T-helper 17 cell (primary cell): ENCODE data around the gene RAD51B. TPM values are rescaled to one million over a fixed set of nuclear protein-coding genes. Genes with fewer than 3 reads are reported as not detected.

Source experiments
- ATAC-seq: fragments of 150-1000 bp; cut with Tn5 transposase; 2 replicates; pipeline ENCODE4 v1.10.0; 2021; ENCODE audit warnings: mild to moderate bottlenecking, moderate library complexity
- DNase-seq, 3 donors: peaks; one replicate each; pipeline versions ENCODE4 v3.0.0 to v3.0.0-alpha.2; 2020 to 2021
- H3K9me3 ChIP-seq: one replicate; pipeline ENCODE4 v1.7.0; 2013; ENCODE audit warnings: low read length, mild to moderate bottlenecking; ENCODE audit not compliant: control insufficient read depth, poor library complexity, severe bottlenecking
- H3K27ac Mint-ChIP-seq: one replicate; pipeline ENCODE4 v1.8.0; 2022; ENCODE audit warnings: mild to moderate bottlenecking, moderate library complexity, mixed read lengths
- H3K27me3 Mint-ChIP-seq: one replicate; pipeline ENCODE4 v1.8.0; 2022; ENCODE audit warnings: mixed read lengths
- H3K36me3 Mint-ChIP-seq: one replicate; pipeline ENCODE4 v1.8.0; 2022; ENCODE audit warnings: low read depth, mixed read lengths
- H3K4me1 Mint-ChIP-seq: one replicate; pipeline ENCODE4 v1.8.0; 2022; ENCODE audit warnings: mild to moderate bottlenecking, mixed read lengths
- H3K4me3 Mint-ChIP-seq: one replicate; pipeline ENCODE4 v1.8.0; 2022; ENCODE audit warnings: mild to moderate bottlenecking, moderate library complexity, mixed read lengths
- total RNA-seq, 4 donors: library from RNA in 2 of 4; stranded (reverse) in 2 of 4; gene quantifications; one replicate each; pipeline ENCODE4 v1.2.3 and lab custom pipeline; 2022 to 2026

The RAD51B gene
- total RNA-seq, 2 donors from 2014 or later = 17.0 to 20.7 TPM

DNA sequence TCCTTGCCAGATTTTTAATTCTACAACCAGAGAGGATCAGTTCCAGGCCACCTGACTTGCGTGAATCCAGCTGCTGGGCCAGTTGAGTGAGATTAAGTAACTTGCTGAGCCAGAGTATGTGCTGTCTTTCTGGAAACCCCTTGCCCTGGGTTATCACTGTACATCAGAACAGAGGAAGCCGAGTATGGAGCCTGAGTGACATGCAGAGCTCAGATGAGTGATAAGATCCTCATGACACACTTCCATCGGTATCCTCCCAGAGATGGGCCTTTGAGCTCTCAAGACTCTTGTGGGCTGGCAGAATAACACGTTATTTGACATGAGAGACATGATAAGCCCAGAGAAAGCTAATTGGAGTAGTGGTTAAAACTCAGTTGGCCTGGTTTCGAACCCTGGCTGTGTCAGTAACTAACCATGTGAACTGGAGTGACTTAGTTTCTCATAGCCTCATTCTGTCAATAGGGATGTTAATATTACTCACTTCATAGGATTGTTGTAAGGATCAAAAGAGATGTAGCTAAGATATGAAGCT, 585.1 kb downstream of the RAD51B start:
- H3K4me1 Mint-ChIP-seq = peaks cover 50% of the 10 kb centered on the region
- no peaks in the 10 kb centered on the region for H3K9me3 ChIP-seq
- peak overlapping the region; percentile 93 for H3K27ac Mint-ChIP-seq
- H3K4me3 Mint-ChIP-seq = no peak overlapping the region
- no peaks in the 10 kb centered on the region for H3K27me3 Mint-ChIP-seq
- DNase-seq (peak in 2 of 3 donors; percentile 18 to 23), ATAC-seq (peak; percentile 91)
- H3K36me3 Mint-ChIP-seq = no peaks in the 10 kb centered on the region

DNA sequence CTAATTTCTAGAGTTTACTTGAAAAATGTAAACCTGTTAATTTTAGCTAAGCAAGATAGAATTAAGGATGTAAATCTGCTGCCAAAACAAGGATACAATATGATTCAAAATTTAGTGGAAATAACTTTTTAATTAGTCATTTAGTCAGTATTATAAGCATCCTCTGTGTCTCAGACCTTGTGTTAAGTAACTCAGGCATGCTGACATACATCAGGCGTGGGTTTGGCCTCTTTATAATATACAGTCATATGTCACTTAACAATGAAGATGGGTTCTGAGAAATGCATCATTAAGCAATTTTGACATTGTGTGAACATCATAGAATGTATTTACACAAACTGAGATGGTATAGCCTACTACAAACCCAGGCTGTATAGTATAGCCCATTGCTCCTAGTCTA, 586.4 kb downstream of the RAD51B start:
- no peaks in the 10 kb centered on the region for H3K9me3 ChIP-seq
- Mint-ChIP-seq H3K4me3 (no peak overlapping the region), H3K36me3 (no peaks in the 10 kb centered on the region), H3K4me1 (peaks cover 45% of the 10 kb centered on the region), H3K27me3 (no peaks in the 10 kb centered on the region), H3K27ac (peak overlapping the region; percentile 93)
- no peak for ATAC-seq
- DNase-seq = no peak

DNA sequence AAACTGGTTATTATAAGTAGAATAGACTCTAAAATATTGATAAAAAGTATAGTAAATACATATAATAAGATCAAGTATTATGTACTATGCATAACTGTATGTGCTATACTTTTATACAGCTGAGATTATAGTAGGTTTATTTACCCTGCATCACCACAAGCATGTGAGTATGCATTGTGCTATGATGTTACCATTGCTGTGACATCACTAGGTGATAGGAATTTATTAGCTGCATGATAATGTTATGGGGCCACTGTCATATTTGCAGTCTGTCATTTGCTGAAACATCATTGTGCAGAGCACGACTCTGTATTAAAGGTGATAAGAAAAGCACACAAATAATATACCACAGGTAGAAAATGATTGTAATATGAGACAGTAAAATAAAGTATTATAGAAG, 587.7 kb downstream of the RAD51B start:
- Mint-ChIP-seq H3K4me1 (peaks cover 43% of the 10 kb centered on the region), H3K36me3 (no peaks in the 10 kb centered on the region), H3K27me3 (no peaks in the 10 kb centered on the region), H3K27ac (peak overlapping the region; percentile 87), H3K4me3 (no peak overlapping the region)
- ATAC-seq (no peak), DNase-seq (no peak)
- no peaks in the 10 kb centered on the region for H3K9me3 ChIP-seq

DNA sequence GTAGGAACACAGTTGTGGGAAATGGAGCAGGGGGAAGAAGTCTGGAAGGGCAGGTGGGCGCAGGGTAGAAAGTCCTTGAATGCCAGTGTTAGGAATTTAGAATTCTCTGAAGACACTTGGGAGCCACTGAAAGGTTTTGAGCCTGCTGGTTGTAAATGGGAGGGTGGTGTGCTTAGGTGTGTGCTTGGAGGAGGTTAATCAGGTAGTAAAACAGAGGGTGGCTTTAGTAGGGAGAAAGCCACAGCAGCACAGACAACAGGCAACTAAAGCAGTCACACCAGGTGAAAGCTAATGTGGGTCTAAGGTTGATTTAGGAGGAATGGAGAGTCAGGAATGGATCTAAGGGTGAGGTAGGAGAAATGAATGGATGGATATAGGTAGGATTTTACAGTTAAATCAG, 588.2 kb downstream of the RAD51B start:
- Mint-ChIP-seq H3K36me3 (no peaks in the 10 kb centered on the region), H3K27me3 (no peaks in the 10 kb centered on the region), H3K4me1 (peaks cover 43% of the 10 kb centered on the region), H3K4me3 (no peak overlapping the region), H3K27ac (peak overlapping the region; percentile 87)
- DNase-seq (no peak), ATAC-seq (no peak)
- no peaks in the 10 kb centered on the region for H3K9me3 ChIP-seq

DNA sequence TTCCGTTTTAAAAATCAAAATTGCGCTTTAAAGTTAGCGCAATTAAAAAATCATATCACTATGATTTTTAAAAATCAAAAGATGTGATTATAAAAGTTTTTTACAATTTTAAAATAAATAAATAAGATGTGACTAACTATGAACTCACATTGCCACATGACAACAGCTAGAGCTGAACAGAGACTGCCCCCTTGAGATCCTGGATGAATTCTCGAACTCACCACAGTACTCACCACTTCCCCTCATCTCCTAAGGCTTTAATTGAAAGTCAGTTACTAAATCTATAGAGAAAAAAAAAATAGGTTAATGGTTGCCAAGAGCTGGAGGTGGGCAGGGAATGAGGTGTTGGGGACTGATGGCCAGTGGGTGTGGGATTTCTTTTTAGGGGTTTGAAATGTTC, 589.1 kb downstream of the RAD51B start:
- no peaks in the 10 kb centered on the region for H3K9me3 ChIP-seq
- Mint-ChIP-seq H3K27ac (peak overlapping the region; percentile 87), H3K27me3 (no peaks in the 10 kb centered on the region), H3K4me3 (no peak overlapping the region), H3K36me3 (no peaks in the 10 kb centered on the region), H3K4me1 (peaks cover 36% of the 10 kb centered on the region)
- ATAC-seq (peak; percentile 32), DNase-seq (no peak)

DNA sequence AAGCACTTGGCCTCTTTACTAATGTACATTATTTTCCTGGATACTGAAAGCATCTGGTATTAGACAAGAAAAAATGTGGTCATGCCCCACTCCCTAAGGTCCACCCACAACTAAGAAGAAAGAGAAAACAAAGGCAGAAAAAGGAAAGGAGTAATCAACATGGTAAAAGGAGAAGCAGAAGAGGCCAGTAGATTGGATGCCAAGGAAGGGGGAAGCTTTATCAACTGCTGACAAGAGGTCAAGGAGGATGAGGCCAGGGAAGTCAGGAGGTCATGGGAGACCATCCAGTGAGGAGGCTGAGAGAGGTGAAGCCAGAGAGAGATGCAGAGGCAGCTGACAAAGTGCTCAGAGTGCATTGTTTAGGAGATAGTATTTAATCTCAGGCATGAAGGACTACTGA, 589.8 kb downstream of the RAD51B start:
- peaks cover 32% of the 10 kb centered on the region for H3K4me1 Mint-ChIP-seq
- no peaks in the 10 kb centered on the region for H3K36me3 Mint-ChIP-seq
- H3K4me3 Mint-ChIP-seq = peak overlapping the region; percentile 64
- H3K27ac Mint-ChIP-seq = peak overlapping the region; percentile 87
- H3K27me3 Mint-ChIP-seq = no peaks in the 10 kb centered on the region
- no peak for DNase-seq
- ATAC-seq = no peak
- H3K9me3 ChIP-seq = no peaks in the 10 kb centered on the region

DNA sequence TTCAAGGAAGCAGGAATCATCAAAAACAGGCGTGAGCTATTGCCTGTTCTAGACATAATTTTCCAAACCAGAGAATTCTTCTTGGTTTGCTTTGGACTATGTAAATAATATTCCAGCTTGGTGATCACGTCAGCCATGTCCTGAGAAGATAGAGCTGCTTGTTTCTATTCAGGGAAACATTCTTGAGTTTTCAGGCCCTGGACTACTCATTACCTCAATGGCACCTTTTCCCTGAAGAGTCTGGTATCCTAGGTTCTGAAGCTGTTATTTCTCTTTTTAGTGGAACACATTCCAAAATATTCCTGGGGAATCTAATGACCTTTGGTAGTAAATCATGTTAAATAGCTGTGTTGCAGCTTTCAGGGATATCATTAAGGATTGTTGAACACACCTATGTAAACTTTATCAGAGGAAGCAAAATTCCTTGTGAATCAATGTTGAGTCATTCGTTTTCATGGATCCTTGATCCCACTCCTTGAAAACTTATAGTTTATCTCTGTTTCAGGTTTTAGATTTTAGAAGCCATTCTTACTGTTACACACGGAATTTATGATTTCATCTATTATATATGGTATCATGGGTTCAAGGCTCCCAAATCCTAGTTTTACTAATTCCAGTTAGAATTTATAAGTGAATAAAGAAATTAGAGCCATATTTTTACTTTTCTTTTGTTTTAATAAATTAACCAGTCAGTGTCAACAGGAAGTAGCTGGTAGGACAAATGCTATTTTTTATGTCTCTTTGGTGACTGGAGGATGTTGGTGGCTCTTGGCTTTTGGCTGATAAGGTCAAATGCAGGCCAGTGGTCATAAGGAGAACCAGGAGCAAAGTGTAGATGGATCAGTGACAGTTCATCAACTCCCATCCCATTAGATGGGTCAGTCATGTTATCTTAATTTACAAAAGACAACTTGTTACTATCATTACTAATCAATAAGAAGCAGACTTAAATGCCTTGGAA, 593.2 kb downstream of the RAD51B start:
- H3K9me3 ChIP-seq = no peaks in the 10 kb centered on the region
- Mint-ChIP-seq H3K27ac (no peak overlapping the region), H3K4me3 (no peak overlapping the region), H3K36me3 (peaks cover 2% of the 10 kb centered on the region), H3K27me3 (no peaks in the 10 kb centered on the region), H3K4me1 (peaks cover 21% of the 10 kb centered on the region)
- DNase-seq = no peak
- ATAC-seq = no peak

DNA sequence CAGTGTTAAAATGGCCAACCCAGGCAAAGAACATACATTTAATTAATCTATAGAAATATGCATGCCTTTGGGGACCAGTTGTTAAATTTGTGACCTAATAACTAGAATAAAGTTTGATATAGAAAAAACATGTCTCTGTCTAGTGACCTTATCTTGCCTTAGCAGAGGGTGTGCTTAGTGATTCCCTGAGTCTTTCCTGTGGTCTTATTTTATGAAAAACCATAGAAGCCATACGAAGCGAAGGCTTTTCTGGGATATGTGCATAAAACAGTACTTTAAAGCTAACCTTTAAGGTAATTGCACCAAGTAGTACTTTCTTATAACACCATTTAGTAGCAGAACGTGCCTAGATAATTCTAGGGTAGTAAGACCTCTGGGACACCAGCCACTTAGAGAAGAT, 593.9 kb downstream of the RAD51B start:
- H3K9me3 ChIP-seq = no peaks in the 10 kb centered on the region
- H3K36me3 Mint-ChIP-seq = peaks cover 2% of the 10 kb centered on the region
- ATAC-seq = no peak
- no peak overlapping the region for H3K4me3 Mint-ChIP-seq
- H3K4me1 Mint-ChIP-seq = peaks cover 17% of the 10 kb centered on the region
- DNase-seq = no peak
- H3K27me3 Mint-ChIP-seq = no peaks in the 10 kb centered on the region
- H3K27ac Mint-ChIP-seq = no peak overlapping the region

DNA sequence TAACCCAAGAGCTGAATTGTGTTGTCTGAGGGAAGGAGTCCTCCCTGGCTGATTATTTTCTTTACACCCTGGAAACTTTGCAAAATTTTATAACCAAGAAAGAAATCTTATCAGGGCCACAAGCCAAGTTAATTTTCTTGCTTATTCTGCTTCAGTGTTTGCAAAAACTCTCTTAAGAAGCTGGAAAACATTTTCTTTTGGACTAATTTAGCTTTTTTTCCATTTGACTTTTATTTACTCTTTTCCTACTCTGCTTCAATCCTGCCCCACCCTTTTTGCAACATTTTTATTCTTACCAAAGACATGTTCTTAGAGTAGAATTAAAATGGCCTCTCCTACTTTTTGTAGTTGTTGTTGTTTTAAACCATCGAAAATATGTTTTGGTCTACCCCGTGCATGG, 594.5 kb downstream of the RAD51B start:
- Mint-ChIP-seq H3K36me3 (peaks cover 2% of the 10 kb centered on the region), H3K27ac (no peak overlapping the region), H3K4me3 (no peak overlapping the region), H3K4me1 (peaks cover 12% of the 10 kb centered on the region), H3K27me3 (no peaks in the 10 kb centered on the region)
- ATAC-seq (no peak), DNase-seq (no peak)
- no peaks in the 10 kb centered on the region for H3K9me3 ChIP-seq

DNA sequence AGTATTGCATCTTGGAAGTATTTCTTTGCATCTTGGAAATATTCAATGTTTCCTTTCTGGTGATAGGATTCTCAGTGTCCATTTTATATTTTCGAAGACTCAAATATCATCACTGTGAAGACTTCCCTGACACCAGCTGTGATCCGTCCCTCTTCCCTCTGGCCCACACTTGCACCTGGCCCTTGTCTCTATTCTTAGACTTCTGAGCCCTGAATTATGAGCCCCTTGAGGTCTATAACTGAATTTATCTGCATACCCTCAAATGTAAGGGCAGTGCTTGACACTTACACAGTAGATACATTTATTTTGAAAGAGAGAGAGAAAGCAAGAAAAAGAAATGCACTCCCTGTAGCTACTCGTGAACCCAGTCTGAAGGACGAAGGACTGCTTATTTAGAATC, 596.6 kb downstream of the RAD51B start:
- H3K4me3 Mint-ChIP-seq = no peak overlapping the region
- ATAC-seq (no peak), DNase-seq (no peak)
- H3K36me3 Mint-ChIP-seq = peaks cover 2% of the 10 kb centered on the region
- no peak overlapping the region for H3K27ac Mint-ChIP-seq
- no peaks in the 10 kb centered on the region for H3K9me3 ChIP-seq
- H3K27me3 Mint-ChIP-seq = no peaks in the 10 kb centered on the region
- H3K4me1 Mint-ChIP-seq = peaks cover 13% of the 10 kb centered on the region

DNA sequence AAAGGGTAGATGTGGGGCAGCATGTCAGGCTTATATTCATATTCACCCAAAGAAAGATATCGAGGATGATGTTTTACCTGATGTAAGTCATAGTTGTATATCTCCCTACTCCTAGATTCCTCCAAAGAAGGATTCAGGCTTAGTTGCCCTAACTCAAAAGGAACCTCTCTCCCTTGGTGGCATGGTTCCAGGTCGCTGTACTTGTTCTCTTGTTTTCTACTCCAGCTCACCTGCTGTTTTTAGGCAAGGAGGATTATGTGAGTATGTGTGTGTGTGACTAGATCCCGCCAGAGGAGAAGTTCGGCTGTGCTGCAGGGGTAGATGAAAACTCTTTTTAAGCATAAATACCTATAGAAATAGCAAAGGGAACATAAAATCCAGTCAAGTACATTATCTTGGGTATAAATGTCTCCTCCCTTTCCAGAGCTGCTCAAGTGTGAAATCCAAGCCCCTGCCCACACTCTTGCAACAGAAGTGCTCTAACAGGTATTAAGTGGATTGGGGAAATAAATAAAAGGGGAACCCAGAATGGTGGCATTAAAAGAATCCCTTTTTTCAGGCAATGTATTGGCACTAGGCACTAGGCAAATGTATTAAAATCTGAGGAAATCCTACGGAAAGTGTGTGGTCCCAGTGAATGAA, 597.6 kb downstream of the RAD51B start:
- Mint-ChIP-seq H3K4me1 (peaks cover 13% of the 10 kb centered on the region), H3K36me3 (peaks cover 2% of the 10 kb centered on the region), H3K27ac (no peak overlapping the region), H3K4me3 (no peak overlapping the region), H3K27me3 (no peaks in the 10 kb centered on the region)
- ATAC-seq (no peak), DNase-seq (no peak)
- H3K9me3 ChIP-seq = no peaks in the 10 kb centered on the region

DNA sequence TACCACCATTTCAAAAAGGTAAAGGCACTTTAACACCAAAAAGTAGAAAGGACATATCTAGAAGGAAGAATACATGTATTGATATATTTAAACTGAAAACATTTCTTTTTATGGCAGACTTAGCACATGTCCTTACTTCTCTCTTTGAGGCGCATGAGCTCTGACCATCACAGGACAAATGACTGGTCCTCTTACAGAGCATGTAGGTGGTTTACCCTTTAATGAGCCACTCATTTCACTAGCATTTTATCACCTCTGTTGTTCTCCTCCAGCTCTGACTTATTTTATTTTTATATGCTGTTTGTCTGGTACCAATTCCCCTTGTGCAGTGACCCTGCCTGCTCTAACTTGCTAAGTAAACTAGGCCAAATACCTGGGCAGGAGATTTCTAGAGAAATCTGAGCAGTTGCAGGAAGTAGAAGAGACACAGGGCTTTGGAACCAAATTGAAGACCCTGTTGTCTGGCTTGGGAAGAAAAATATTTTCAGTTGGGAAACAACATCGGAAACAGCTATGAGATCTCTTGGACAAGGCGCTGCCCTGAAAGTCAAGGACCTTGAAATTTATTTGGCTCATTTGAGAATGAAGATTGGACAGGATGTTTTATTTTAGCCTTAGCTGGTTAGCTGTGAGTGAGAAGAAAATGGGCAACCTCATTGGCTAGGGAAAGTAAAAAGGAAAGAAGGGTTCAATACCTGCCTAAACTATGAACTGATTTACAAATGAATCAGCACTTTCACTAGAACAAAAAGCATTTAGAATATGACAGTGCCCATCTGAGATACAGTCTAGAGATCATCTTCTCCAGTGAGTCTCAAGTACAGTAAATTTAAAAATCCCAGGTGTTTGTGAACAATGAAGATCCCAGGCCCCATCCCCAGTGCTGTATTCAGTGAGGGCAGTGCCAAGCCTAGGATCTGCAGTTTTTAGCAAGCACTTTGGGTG, 598.9 kb downstream of the RAD51B start:
- H3K27ac Mint-ChIP-seq = no peak overlapping the region
- DNase-seq (no peak), ATAC-seq (no peak)
- H3K36me3 Mint-ChIP-seq = peaks cover 2% of the 10 kb centered on the region
- no peak overlapping the region for H3K4me3 Mint-ChIP-seq
- H3K9me3 ChIP-seq = no peaks in the 10 kb centered on the region
- H3K27me3 Mint-ChIP-seq = no peaks in the 10 kb centered on the region
- H3K4me1 Mint-ChIP-seq = peaks cover 13% of the 10 kb centered on the region

DNA sequence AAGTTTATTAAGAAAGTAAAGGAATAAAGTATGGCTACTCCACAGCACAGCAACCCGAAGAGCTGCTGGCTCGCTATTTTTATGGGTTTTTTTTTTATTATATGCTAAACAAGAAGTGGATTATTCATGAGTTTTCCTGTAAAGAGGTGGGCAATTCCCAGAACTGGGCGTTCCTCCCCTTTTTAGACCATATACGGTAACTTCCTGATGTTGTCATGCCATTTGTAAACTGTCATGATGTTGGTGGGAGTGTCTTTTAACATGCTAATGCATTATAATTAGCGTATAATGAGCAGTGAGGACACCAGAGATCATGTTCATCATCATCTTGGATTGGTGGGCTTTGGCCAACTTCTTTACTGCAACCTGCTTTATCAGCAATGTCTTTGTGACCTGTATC, 600.8 kb downstream of the RAD51B start:
- H3K27me3 Mint-ChIP-seq = no peaks in the 10 kb centered on the region
- ATAC-seq = no peak

More for the DNA sequence above, 600.8 kb downstream of the RAD51B start:
- peak overlapping the region; percentile 17 for H3K27ac Mint-ChIP-seq
- no peak overlapping the region for H3K4me3 Mint-ChIP-seq
- no peak for DNase-seq
- H3K4me1 Mint-ChIP-seq = peaks cover 8% of the 10 kb centered on the region
- H3K36me3 Mint-ChIP-seq = peaks cover 2% of the 10 kb centered on the region
- no peaks in the 10 kb centered on the region for H3K9me3 ChIP-seq
